Fibroblast of mammary gland (primary cell): ENCODE measurements around the gene KLK8.

Experiments used
- DNase-seq: peaks from one replicate; pipeline ENCODE4 v3.0.0-alpha.2; 2010; ENCODE audit warnings: low read depth
- H3K4me3 ChIP-seq: 2 replicates; pipeline ENCODE4 v1.5.1; 2011; ENCODE audit warnings: low read depth, mild to moderate bottlenecking, low read length, moderate library complexity; ENCODE audit not compliant: control insufficient read depth
- TF ChIP-seq, protein P1 (sequence below): conservative IDR thresholded peaks from 2 replicates; pipeline ENCODE4 v1.5.1; 2011; ENCODE audit warnings: low read depth, low read length, inconsistent platforms; ENCODE audit not compliant: control insufficient read depth, insufficient read depth

KLK8 gene

DNA sequence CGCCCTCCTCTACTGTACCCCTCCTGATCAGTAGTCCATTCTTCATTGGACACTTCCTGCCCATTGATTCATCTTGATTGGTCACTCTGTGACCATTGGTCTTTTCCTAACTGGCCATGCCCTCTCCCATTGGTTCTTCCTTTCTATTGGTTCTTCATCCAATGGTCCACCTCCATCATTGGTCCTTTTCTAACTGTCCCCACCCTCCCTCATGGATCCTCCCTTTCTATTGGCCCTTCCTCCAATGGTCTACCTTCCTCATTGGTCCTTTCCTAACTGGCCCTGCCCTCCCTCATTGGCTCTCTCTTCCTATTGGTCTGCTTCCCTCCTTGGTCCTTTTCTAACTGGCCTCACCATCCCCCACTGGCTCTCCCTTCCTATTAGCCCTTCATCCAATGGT lies 39.2 kb downstream of the KLK8 start:
- TF ChIP-seq, protein P1, sequence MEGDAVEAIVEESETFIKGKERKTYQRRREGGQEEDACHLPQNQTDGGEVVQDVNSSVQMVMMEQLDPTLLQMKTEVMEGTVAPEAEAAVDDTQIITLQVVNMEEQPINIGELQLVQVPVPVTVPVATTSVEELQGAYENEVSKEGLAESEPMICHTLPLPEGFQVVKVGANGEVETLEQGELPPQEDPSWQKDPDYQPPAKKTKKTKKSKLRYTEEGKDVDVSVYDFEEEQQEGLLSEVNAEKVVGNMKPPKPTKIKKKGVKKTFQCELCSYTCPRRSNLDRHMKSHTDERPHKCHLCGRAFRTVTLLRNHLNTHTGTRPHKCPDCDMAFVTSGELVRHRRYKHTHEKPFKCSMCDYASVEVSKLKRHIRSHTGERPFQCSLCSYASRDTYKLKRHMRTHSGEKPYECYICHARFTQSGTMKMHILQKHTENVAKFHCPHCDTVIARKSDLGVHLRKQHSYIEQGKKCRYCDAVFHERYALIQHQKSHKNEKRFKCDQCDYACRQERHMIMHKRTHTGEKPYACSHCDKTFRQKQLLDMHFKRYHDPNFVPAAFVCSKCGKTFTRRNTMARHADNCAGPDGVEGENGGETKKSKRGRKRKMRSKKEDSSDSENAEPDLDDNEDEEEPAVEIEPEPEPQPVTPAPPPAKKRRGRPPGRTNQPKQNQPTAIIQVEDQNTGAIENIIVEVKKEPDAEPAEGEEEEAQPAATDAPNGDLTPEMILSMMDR = no peak
- DNase-seq = no peak
- H3K4me3 ChIP-seq = no peak overlapping the region

DNA sequence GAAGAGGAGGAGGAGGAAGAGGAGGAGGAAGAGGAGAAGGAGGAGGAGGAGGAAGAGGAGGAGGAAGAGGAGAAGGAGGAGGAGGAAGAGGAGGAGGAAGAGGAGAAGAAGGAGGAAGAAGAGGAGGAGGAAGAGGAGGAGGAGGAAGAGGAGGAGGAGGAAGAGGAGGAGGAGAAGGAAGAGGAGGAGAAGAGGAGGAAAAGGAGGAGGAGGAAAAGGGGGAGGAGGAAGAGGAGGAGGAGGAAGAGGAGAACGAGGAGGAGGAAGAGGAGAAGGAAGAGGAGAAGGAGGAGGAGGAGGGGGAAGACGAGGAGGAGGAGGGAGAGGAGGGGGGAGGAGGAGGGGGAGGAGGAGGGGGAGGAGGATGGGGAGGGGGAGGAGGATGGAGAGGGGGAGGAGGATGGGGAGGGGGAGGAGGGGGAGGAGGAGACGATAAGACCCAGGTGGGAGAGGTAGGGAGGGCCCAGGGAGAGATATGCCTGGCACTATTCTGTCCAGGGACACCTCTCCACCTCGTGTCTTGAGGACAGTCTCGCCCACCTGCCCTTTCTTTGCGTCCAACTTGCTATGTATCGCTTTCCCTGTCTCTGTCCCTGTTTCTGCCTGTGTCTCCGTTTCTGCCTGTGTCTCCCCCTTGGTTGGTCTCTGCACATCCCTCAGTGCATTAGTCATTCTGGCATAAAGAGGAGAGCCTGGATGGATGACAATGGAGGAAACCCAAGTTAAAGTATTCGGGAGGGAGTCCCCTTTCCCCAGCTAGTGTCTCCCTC lies 41.5 kb downstream of the KLK8 start:
- no peak overlapping the region for H3K4me3 ChIP-seq
- TF ChIP-seq, protein P1 = no peak
- peak; percentile 13 for DNase-seq

DNA sequence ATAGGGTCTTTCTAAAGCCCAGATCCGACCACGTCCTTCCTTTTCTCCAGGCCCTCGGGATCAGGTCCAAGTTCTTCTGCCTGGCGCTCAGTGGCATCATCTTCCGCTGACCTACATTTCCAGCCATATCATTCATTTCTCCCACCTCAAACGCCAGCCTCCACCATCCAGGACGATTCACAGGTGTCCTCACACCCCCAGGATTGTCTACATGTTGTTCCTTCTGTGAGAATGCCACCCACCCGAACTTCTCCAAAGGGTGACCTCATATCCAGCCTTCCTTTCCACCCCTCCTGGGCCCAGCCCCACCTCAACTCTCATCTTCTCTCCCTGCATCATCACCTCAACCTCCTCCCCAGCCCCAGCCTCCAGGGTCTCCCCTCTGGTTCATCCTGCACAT lies 43.8 kb downstream of the KLK8 start:
- TF ChIP-seq, protein P1 = no peak
- no peak for DNase-seq
- no peak overlapping the region for H3K4me3 ChIP-seq

DNA sequence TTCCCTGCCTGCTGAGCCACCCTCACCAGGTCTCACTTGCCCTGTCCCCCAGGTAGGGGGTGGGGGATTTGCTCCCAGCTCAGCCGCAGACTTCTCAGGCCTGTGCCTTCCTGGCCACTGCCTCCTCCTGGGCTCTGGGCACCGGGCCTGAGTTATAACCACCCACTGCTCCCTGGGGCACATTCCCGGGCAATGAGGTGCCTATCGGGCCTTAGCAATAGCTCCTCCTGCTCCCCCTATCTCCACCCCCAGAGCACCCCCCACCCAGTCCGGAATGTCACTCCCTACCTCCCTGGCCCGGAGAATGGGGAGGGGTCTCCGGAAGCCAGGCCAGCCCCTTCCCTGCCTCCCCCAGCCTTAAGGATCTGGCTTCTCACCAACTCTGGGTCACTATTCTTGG lies 48.5 kb downstream of the KLK8 start, which contains the start of gene KLK5:
Gene KLK5 (minus strand): TSS at position 129 of the 400 bp plus-strand sequence. CDS start 381 bp downstream, outside the sequence.
- no peak for DNase-seq
- TF ChIP-seq, protein P1 = no peak
- H3K4me3 ChIP-seq = no peak within 1 kb of the TSS

DNA sequence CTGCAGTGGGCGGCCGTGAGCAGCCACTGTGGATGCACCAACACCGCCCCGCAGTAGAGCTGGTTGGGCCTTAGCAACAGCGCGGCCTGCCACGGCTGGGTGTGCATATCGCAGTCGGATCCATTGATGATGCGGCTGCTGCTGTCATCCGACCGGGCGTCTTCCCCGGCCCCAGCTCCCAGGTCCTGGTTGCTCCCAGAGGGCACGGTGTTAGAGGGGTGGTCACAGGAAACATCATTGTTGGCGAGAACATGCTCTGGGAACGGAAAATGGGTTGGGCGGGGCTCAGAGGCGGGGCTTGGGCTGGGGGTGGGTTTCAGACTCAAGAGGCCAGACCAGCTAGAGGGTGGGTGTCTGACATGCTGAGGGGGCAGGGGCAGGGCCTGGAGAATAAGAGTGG lies 51.5 kb downstream of the KLK8 start:
- H3K4me3 ChIP-seq = no peak overlapping the region
- TF ChIP-seq, protein P1 = no peak
- DNase-seq = no peak

DNA sequence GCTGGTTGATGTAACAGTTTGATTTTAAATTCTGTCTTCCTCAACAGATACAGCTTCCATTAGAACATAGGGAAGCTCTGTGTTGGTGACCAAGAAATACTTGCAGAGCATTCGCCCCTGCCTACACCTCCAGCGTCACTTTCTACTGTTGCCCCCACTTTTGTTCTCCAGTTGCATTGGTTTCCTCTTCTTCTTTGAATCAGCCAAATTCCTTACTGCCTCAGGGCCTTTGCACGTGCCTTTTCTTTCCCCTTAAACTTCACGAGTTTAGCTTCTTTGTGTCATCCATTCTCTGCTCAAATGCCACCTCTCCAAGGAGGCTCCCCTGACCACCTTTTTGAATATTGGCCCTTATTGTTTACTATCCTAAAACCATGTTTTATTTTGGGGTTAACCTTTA lies 54.3 kb downstream of the KLK8 start:
- DNase-seq = no peak
- TF ChIP-seq, protein P1 = no peak

More for the DNA sequence above, 54.3 kb downstream of the KLK8 start:
- H3K4me3 ChIP-seq = no peak overlapping the region
